ENCODE measurements around the gene HACD2.

- TF ChIP-seq CTCF (IDR thresholded peaks at IDR 0.05; ENCODE audit: low read depth, low read length) (no peak), POLR2A (IDR thresholded peaks at IDR 0.05; ENCODE audit: extremely low read depth, insufficient read length) (no peak), MAX (IDR thresholded peaks at IDR 0.05; ENCODE audit: low read depth, low read length) (no peak)
Observed at GRCh38 chr3:123535580-123535979, 49.3 kb downstream of the HACD2 start.
